Measurements from ENCODE around the gene TTC23.

Gene TTC23, protein sequence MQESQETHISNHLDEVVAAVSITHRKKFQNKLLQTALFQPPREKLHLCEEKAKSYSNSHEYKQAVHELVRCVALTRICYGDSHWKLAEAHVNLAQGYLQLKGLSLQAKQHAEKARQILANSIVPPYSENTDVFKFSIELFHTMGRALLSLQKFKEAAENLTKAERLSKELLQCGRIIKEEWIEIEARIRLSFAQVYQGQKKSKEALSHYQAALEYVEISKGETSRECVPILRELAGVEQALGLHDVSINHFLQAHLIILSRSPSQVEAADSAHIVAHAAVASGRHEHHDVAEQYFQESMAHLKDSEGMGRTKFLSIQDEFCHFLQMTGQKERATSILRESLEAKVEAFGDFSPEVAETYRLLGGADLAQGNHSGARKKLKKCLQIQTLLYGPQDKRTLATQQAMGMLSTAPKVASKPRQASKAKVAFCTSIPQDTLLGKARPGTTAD

GRCh38 chr15:99249270-99249841 lies at the start of gene TTC23:
TTC23 (minus strand) TSS chr15:99249581; CDS start chr15:99228712, 20,869 bp downstream.
- peak; percentile 49 for TF ChIP-seq FOXP2 (optimal IDR thresholded peaks at IDR 0.05; ENCODE audit: control extremely low read depth, extremely low read length, insufficient read depth)
- peak; percentile 71 for TF ChIP-seq POLR2AphosphoS5 (IDR thresholded peaks at IDR 0.05; ENCODE audit: borderline replicate concordance, low read depth, low read length)
- TF ChIP-seq EZH2 (IDR thresholded peaks at IDR 0.05) = no peak
- Histone ChIP-seq H3K9me3 (ENCODE audit: low read depth, low read length) (no peaks in the 10 kb centered on the region), H3K36me3 (ENCODE audit: insufficient read depth, low read length) (no peaks in the 10 kb centered on the region), H3K9ac (ENCODE audit: insufficient read length) (peak within 1 kb of the TSS; percentile 92), H3K4me3 (peak within 1 kb of the TSS; percentile 89), H3K27ac (peak within 1 kb of the TSS; percentile 98)
- peak; percentile 98 for DNase-seq (ENCODE audit: low read depth, low spot score)

GRCh38 chr15:99296386-99296785 lies 47.0 kb upstream of the TTC23 start:
- Histone ChIP-seq H3K36me3 (ENCODE audit: insufficient read depth, low read length) (peaks cover 23% of the 10 kb centered on the region; the same call in 1 of the 2 replicates), H3K9me3 (ENCODE audit: low read depth, low read length) (0 out of 2 replicates have a peak, but pooled peaks cover 7% of the 10 kb centered on the region), H3K27ac (no peak overlapping the region), H3K9ac (ENCODE audit: insufficient read length) (no peak overlapping the region), H3K4me3 (no peak overlapping the region)
- TF ChIP-seq FOXP2 (optimal IDR thresholded peaks at IDR 0.05; ENCODE audit: control extremely low read depth, extremely low read length, insufficient read depth) (no peak), POLR2AphosphoS5 (IDR thresholded peaks at IDR 0.05; ENCODE audit: borderline replicate concordance, low read depth, low read length) (no peak), EZH2 (IDR thresholded peaks at IDR 0.05) (no peak)
- no peak for DNase-seq (ENCODE audit: low read depth, low spot score)

GRCh38 chr15:99295840-99296239 lies 46.5 kb upstream of the TTC23 start:
- no peak overlapping the region for H3K27ac ChIP-seq
- DNase-seq (ENCODE audit: low read depth, low spot score) = no peak
- H3K9me3 ChIP-seq (ENCODE audit: low read depth, low read length) = 0 out of 2 replicates have a peak, but pooled peaks cover 7% of the 10 kb centered on the region
- H3K4me3 ChIP-seq = no peak overlapping the region
- no peak for TF ChIP-seq EZH2 (IDR thresholded peaks at IDR 0.05)
- no peak for TF ChIP-seq FOXP2 (optimal IDR thresholded peaks at IDR 0.05; ENCODE audit: control extremely low read depth, extremely low read length, insufficient read depth)
- no peak for TF ChIP-seq POLR2AphosphoS5 (IDR thresholded peaks at IDR 0.05; ENCODE audit: borderline replicate concordance, low read depth, low read length)
- no peak overlapping the region for H3K9ac ChIP-seq (ENCODE audit: insufficient read length)
- peaks cover 24% of the 10 kb centered on the region; the same call in 1 of the 2 replicates for H3K36me3 ChIP-seq (ENCODE audit: insufficient read depth, low read length)

DNA sequence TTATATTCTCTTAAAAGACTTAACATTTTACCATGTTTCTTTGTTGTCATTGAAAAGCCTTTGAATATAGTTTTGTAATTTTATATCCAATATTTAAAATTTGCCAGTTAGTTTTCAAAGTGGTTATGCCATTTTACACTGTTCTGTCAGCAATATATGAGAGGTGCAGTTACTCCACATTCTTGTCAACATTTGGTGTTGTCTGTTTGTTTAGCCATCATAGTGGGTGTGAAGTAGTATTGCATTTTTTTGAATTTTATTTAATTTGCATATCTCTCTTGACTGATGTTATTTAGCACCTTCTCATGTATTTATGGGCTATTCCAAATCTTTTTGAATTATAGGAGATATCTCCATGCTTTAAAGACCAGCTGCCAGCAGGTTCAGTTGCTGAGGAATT lies 42.3 kb upstream of the TTC23 start:
- no peak for DNase-seq (ENCODE audit: low read depth, low spot score)
- Histone ChIP-seq H3K27ac (no peak overlapping the region), H3K4me3 (no peak overlapping the region), H3K36me3 (ENCODE audit: insufficient read depth, low read length) (peaks cover 24% of the 10 kb centered on the region; the same call in 1 of the 2 replicates), H3K9me3 (ENCODE audit: low read depth, low read length) (0 out of 2 replicates have a peak, but pooled peaks cover 7% of the 10 kb centered on the region), H3K9ac (ENCODE audit: insufficient read length) (no peak overlapping the region)
- TF ChIP-seq FOXP2 (optimal IDR thresholded peaks at IDR 0.05; ENCODE audit: control extremely low read depth, extremely low read length, insufficient read depth) (no peak), EZH2 (IDR thresholded peaks at IDR 0.05) (no peak), POLR2AphosphoS5 (IDR thresholded peaks at IDR 0.05; ENCODE audit: borderline replicate concordance, low read depth, low read length) (no peak)

DNA sequence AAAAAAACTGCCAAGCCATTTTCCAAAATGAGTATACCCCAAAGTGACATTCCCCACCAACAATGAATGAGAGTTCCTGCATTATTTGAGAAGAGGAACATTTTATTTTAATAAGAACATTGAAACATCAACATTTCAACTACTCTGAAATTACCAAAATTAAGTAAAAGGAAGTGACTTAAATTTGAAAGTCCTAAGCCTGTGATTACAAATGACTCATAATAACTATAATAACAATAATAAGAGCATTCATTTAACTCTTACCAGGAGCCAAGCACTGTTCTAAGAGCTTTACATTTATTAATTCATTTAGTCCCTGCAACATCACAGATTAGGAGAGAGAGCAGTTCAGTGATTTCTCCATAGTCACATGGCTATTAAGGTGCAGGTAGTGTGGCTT lies 34.3 kb upstream of the TTC23 start:
- Histone ChIP-seq H3K4me3 (no peak overlapping the region), H3K9ac (ENCODE audit: insufficient read length) (no peak overlapping the region), H3K27ac (no peak overlapping the region), H3K9me3 (ENCODE audit: low read depth, low read length) (no peaks in the 10 kb centered on the region), H3K36me3 (ENCODE audit: insufficient read depth, low read length) (no peaks in the 10 kb centered on the region)
- no peak for DNase-seq (ENCODE audit: low read depth, low spot score)
- no peak for TF ChIP-seq EZH2 (IDR thresholded peaks at IDR 0.05)
- no peak for TF ChIP-seq POLR2AphosphoS5 (IDR thresholded peaks at IDR 0.05; ENCODE audit: borderline replicate concordance, low read depth, low read length)
- no peak for TF ChIP-seq FOXP2 (optimal IDR thresholded peaks at IDR 0.05; ENCODE audit: control extremely low read depth, extremely low read length, insufficient read depth)

DNA sequence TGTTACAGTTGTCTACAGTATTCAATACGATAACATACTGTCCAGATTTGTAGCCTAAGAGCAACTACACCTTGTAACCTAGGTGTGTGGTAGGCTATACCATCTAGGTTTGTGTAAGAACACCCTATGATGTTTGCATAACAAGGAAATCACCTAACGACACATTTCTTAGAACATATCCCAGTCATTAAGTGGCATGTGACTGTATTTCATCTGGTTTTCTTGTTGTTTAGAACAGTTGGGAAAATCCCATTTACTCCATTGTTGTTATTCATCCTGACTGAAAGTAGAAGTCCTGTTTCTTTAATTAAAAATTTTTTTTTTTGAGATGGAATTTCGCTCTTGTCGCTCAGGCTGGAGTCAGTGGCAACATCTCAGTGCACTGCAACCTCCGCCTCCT lies 33.2 kb upstream of the TTC23 start:
- H3K27ac ChIP-seq = peak overlapping the region; percentile 42
- no peak overlapping the region for H3K9ac ChIP-seq (ENCODE audit: insufficient read length)
- DNase-seq (ENCODE audit: low read depth, low spot score) = no peak
- TF ChIP-seq EZH2 (IDR thresholded peaks at IDR 0.05) = no peak
- TF ChIP-seq FOXP2 (optimal IDR thresholded peaks at IDR 0.05; ENCODE audit: control extremely low read depth, extremely low read length, insufficient read depth) = no peak
- no peak for TF ChIP-seq POLR2AphosphoS5 (IDR thresholded peaks at IDR 0.05; ENCODE audit: borderline replicate concordance, low read depth, low read length)
- no peaks in the 10 kb centered on the region for H3K9me3 ChIP-seq (ENCODE audit: low read depth, low read length)
- no peak overlapping the region for H3K4me3 ChIP-seq
- H3K36me3 ChIP-seq (ENCODE audit: insufficient read depth, low read length) = no peaks in the 10 kb centered on the region

DNA sequence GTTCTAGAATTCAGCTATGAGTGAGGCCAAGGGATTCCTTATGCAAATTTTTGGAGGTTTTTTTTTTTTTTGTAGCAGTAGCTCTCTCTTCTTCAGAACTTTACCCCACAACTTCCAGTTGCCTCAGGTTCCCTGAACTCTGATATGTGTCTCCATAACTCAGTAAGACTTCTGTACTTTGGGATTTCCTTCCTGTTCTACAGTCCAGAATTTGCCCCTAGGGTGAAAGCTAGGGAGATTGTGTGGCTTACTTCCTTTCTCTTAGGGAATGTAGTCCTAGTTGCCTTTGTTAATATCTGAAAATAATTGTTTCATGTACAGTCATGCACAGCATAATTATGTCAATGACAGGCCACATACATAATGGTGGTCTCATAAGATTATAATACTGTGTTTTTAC lies 32.7 kb upstream of the TTC23 start:
- Histone ChIP-seq H3K9ac (ENCODE audit: insufficient read length) (no peak overlapping the region), H3K4me3 (0 out of 2 replicates have a peak overlapping the region, but pooled peaks have one; percentile 7), H3K9me3 (ENCODE audit: low read depth, low read length) (no peaks in the 10 kb centered on the region), H3K27ac (peak overlapping the region; percentile 42), H3K36me3 (ENCODE audit: insufficient read depth, low read length) (no peaks in the 10 kb centered on the region)
- TF ChIP-seq FOXP2 (optimal IDR thresholded peaks at IDR 0.05; ENCODE audit: control extremely low read depth, extremely low read length, insufficient read depth) (no peak), EZH2 (IDR thresholded peaks at IDR 0.05) (no peak), POLR2AphosphoS5 (IDR thresholded peaks at IDR 0.05; ENCODE audit: borderline replicate concordance, low read depth, low read length) (no peak)
- peak; percentile 62 for DNase-seq (ENCODE audit: low read depth, low spot score)

DNA sequence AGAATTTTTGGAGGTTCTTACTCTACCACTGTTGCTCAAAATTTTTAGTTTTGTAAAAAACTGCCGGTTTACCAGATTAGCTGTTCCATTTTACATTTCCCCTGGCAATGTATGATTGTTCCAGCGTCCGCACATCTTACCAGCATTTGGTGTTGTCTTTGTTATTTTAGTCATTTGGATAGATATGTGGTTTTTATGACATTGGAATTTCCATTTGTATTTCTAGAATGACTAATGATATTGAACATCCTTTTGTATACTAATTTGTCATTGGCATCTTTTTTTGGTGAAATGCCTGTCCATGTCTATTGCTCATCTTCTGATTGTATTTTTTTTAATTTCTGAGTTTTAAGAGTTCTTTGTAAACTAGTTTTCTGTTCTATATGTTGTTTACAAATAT lies 30.4 kb upstream of the TTC23 start:
- H3K36me3 ChIP-seq (ENCODE audit: insufficient read depth, low read length) = no peaks in the 10 kb centered on the region
- no peak for TF ChIP-seq FOXP2 (optimal IDR thresholded peaks at IDR 0.05; ENCODE audit: control extremely low read depth, extremely low read length, insufficient read depth)
- TF ChIP-seq EZH2 (IDR thresholded peaks at IDR 0.05) = no peak
- TF ChIP-seq POLR2AphosphoS5 (IDR thresholded peaks at IDR 0.05; ENCODE audit: borderline replicate concordance, low read depth, low read length) = no peak
- H3K9ac ChIP-seq (ENCODE audit: insufficient read length) = no peak overlapping the region
- H3K9me3 ChIP-seq (ENCODE audit: low read depth, low read length) = no peaks in the 10 kb centered on the region
- no peak overlapping the region for H3K4me3 ChIP-seq
- no peak for DNase-seq (ENCODE audit: low read depth, low spot score)
- no peak overlapping the region for H3K27ac ChIP-seq
